ENCODE results near the gene COL9A3. TPM values are rescaled to one million over a fixed set of nuclear protein-coding genes. Genes with fewer than 3 reads are reported as not detected.
A peak's percentile ranks its signal among the peaks of the same experiment; 100 is the strongest.

Gene COL9A3
- total RNA-seq, 1 donor from 2014 or later: 0.05 TPM

GRCh38 chr20:62778601-62779416, 38.0 kb upstream of the COL9A3 start:
- no peak for DNase-seq (ENCODE audit: low read depth)

DNA sequence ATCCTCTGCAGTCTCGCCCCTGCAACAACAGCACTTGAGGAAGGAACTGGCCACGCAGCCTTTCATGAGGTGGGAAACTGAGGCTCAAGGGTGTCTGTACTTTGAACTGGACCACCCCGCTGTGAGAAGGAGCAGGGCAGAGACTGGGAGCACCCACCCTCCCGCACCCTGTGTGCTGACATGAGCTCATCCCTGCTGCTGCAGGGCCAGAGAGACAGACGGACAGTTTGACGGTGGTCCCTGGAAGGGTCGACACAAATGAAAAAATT, 37.5 kb upstream of the COL9A3 start:
- DNase-seq (ENCODE audit: low read depth): no peak

- no peak for DNase-seq (ENCODE audit: low read depth)
Observed at GRCh38 chr20:62780204-62780603, 36.6 kb upstream of the COL9A3 start.

DNA sequence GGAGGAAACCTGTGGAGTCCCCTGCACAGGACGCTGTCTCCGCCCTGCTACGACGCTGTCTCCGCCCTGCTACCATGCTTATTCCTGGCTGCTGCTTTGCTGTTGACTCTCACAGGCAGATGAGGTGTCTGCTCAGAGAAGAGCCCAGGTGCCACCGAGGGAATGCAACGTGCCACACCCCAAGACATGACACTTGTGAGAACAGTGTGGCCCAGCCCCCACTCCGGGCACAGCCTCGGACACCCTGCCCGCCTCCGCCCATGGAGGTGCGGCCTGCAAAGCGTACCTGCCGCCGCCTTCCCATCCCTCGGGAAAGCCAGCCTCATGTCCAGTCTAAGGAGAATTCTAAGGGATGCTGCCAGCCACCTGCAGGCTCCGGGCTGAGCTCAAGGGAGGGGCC, 36.2 kb upstream of the COL9A3 start:
- no peak for DNase-seq (ENCODE audit: low read depth)

DNA sequence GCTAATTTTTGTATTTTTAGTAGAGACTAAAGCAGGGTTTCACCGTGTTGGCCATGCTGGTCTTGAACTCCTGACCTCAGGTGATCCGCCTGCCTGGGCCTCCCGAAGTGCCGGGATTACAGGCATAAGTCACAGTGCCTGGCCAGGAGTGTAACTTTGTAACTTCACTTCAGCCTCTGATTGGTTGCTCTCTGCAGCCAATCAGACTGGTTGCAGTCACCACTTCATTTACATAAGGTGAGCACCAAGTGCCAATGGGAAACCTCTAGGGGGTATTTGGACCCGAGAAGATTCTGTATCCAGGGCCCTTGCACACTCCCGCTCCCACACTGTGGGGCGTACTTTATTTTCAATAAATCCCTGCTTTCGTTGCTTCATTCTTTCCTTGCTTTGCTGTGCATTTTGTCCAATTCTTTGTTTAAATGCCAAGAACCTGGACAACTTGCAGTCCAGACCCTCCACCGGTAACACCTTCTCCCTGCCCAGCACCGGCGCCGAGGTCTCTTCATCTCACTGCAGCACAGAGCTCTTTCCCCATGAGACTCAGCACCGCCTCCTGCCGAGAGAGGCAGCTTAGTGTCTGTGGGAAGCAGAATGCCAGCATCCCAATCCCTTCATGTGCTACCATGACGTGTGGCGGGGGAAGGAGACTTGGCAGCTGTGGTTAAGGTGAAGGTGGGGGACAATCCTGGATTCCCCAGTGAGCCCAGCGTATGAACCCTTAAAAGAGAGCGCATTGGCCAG, 34.5 kb upstream of the COL9A3 start:
- no peak for DNase-seq (ENCODE audit: low read depth)

DNA sequence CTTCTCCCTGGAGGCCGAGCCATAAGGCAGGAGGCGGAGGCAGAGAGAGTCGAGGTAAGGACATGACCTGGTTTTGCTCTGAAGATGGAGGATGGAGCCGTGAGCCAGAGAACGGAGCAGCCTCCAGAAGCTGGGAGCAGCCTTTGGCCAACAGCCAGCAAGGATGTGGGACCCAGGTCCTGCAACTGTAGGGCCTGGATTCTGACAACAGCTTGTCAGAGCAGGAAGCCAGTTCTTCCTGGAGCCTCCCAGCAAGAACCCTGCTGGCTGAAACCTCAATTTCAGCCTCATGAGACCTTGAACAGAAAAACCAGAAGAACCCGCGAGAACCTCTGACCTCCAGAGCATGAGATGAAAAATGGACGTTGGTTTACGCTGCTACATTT, 34.0 kb upstream of the COL9A3 start:
- DNase-seq (ENCODE audit: low read depth): no peak

DNA sequence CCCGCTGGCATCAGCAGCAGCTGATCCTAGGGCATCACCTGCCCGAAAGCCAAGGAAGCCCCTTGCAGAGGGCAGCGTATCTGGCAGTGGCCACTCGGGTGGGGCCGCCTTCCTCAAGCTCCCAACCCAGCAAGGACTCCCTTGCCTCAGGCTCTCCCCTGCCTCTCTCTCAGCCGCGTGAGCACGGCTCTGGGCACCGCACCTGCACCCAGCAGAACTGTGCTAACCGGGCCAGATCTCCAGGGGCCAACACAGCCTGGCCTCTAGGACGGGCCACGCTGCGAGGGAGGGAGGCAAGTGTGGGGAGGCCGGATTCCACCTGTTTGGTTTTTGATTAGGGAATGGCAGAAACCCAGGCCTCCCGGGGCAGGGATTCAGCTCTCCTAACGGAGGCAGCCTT, 32.4 kb upstream of the COL9A3 start:
- DNase-seq (ENCODE audit: low read depth): no peak

DNA sequence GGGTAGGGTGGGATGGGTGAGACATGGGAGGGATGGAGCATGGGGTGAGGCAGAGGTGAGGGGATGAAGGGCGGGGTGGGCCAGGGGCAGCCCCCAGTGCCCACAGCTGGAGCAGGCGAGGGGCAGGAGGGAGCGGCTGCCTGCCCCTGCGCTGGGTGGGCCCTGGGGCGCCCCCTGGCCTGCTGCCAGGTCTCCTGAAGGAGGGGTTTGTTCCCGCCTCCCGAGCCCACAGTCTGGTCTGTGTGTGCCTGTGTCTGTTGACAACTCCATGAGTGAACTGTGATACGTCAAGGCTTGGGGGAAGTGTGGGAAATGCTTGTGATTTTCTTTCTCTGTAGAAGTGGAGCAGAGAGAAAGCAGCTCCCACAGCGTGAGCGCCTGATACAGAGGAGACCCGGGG, 31.5 kb upstream of the COL9A3 start:
- DNase-seq (ENCODE audit: low read depth): no peak

DNA sequence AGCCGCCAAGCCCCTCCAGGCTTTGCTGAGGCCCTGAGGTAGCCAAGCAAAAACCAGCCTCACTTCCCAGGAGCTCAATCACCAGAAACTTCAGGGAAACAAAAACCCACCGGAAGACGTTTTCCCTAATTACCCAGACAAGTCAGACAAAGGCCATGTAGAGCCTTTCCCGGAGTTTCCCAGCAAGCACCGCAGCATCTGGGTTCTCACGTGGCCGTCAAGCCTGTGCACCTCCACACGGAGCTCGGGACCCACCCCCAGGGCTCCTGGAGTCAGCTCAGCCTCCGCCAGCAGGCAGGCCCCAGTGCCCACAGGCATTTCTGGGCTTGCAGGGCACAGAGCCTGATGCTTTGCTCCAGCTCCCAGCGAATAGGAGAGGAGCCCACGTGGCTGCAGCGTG, 30.7 kb upstream of the COL9A3 start:
- DNase-seq (ENCODE audit: low read depth): no peak

GRCh38 chr20:62787321-62787720, 29.5 kb upstream of the COL9A3 start:
- no peak for DNase-seq (ENCODE audit: low read depth)

- DNase-seq (ENCODE audit: low read depth): no peak
Observed at GRCh38 chr20:62787866-62788265, 29.0 kb upstream of the COL9A3 start.

- DNase-seq (ENCODE audit: low read depth): peak; percentile 15
Observed at GRCh38 chr20:62788607-62789006, 28.2 kb upstream of the COL9A3 start.

DNA sequence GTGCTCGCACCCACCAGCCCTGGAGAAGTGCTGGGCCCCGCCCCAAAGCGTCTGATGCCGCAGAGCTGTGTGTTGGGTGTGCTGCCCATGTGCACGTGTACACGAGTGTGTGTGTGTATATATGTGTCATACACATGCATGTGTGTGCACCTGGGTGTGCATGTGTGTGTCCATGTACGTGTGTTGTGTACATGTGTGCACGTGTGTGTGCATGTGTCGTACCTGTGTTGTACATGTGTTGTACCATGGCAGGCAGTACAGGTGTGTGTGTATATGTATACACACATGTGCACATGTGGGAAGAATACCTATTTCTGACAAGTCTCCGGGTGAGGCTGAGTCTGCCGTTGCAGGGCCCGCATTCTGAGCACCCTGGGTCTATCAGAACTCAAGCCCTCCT, 26.8 kb upstream of the COL9A3 start:
- no peak for DNase-seq (ENCODE audit: low read depth)

DNA sequence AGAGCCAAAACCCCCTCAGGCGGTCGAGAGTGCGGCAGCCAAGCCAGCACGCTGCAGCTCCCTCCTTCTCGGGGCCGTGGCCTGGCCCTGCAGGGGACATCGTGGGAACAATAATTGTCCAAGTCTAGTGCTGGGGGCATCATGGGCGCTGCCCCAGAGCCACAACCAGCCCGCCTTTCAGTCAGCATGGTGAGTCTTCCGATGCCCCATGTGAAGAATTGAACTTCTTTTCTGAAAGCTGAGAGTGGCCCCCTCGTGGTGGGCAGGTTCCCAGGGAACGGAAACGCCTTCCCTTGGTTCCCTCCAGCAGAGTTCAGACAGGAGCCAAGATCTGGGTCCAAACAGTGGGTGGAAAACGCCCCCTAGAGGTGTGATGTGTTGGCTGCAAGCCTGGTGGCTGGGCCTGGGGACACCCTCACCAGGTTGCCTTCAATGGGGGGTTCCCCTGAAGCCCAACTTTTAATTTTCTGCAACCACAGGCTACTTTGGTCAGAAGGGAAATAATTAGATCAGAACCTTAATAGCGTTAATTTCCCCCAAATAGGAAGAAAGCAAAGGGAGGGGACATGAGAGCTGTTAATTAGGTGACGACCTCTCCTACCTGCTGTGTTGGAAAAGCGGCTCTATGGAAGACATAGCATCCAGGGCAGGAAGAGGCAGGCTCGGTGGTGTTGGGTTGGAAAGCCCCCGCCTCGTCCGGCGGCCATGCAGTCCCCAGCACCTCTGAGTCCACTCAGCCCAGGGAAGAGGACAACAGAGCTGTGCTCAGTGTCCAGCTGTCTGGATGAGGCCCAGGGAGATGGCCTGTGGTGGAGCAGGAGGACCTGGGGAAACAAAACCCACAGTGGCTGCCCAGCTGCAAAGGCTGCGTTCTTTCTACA, 25.3 kb upstream of the COL9A3 start:
- DNase-seq (ENCODE audit: low read depth): peak; percentile 82

- peak; percentile 41 for DNase-seq (ENCODE audit: low read depth)
Observed at GRCh38 chr20:62792182-62792939, 24.5 kb upstream of the COL9A3 start.

GRCh38 chr20:62792940-62793756, 23.7 kb upstream of the COL9A3 start:
- no peak for DNase-seq (ENCODE audit: low read depth)

DNA sequence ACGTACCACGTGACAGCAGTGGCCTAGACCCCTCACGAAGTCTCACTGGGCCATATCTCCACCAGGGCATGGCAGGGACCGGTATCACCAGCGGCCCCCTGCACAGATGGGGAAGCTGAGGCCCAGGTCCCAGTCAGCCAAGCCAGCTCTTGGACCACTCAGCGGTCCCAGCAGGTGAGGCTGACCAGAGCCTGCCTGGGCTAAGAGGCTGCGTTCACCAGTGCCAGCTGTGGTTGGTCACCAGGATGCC, 23.2 kb upstream of the COL9A3 start:
- no peak for DNase-seq (ENCODE audit: low read depth)

- peak; percentile 71 for DNase-seq (ENCODE audit: low read depth)
Observed at GRCh38 chr20:62794007-62794724, 22.7 kb upstream of the COL9A3 start.

DNA sequence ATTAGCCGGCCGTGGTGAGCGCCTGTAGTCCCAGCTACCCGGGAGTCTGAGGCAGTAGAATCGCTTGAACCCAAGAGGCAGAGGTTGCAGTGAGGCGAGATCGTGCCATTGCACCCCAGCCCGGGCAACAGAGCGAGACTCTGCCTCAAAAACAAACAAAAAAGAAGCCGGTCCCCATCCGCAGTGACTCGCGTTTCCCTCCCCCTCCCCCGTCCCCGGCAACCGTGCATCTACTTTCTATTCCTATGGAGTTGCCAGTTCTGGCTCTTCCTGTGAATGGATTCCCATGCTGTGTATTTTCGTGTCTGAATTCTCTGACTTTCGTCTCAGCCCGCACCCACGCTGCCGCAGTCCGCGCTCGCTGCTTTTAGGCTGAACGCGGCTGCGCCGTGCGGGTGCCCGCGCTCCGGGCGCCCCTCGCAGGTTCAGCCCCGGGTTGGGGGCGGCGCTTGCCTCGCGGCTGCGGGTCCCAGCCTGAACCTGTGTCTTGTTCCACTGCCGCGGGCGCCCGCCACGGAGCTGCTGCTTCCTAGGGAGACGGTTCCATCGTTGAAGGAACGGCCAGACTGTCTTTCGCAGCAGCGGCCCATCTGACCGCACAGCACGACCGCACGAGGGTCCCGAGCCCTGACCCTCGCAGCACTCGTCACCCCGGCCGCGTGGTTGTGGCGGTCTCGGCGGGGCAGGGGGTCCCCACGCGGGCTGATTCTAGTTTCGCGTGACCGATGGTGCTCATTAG, 21.7 kb upstream of the COL9A3 start:
- no peak for DNase-seq (ENCODE audit: low read depth)
